OCI-LY3 (cell line): ENCODE data around the gene FAM117A.
"Not testable (repeated sequence)": the region's sequence is repeated elsewhere in the genome, so short reads cannot be mapped to it uniquely, and the experiment has no call there.

ENCODE experiments used
- H2AFZ ChIP-seq: fragments of 200-600, 300-600 bp; shearing (Covaris generic); 2 replicates; pipeline ENCODE4 v1.6.0; 2014; ENCODE audit warnings: antibody characterized with exemption, low read depth, low read length
- H3K27ac ChIP-seq: fragments of 200-600, 300-600 bp; sonication (generic); 2 replicates; pipeline ENCODE4 v1.5.1; 2014; ENCODE audit warnings: mild to moderate bottlenecking, low read length, moderate library complexity, mixed read lengths
- H3K27me3 ChIP-seq: fragments of 200-600, 300-600 bp; sonication (generic); 2 replicates; pipeline ENCODE4 v1.6.1; 2014; ENCODE audit warnings: low read depth, low read length, mixed read lengths
- H3K36me3 ChIP-seq: fragments of 200-600, 300-600 bp; sonication (generic); replicated peaks from 2 replicates; pipeline ENCODE3; 2014; ENCODE audit warnings: low read depth, low read length, mixed read lengths
- H3K4me1 ChIP-seq: fragments of 300-600, 200-600 bp; sonication (generic); 2 replicates; pipeline ENCODE4 v1.6.1; 2014; ENCODE audit warnings: low read length, mixed read lengths
- H3K4me2 ChIP-seq: fragments of 200-600, 300-600 bp; sonication (generic); 2 replicates; pipeline ENCODE4 v1.6.1; 2014; ENCODE audit warnings: low read length, mixed read lengths
- H3K4me3 ChIP-seq: fragments of 300-600, 200-600 bp; sonication (generic); 2 replicates; pipeline ENCODE4 v1.5.1; 2014; ENCODE audit warnings: antibody characterized with exemption, mild to moderate bottlenecking, low read length, moderate library complexity
- H3K79me2 ChIP-seq: fragments of 300-600, 200-600 bp; shearing (Covaris generic); 2 replicates; pipeline ENCODE4 v1.6.1; 2014; ENCODE audit warnings: mild to moderate bottlenecking, low read length, mixed read lengths
- H3K9ac ChIP-seq: fragments of 300-600, 200-600 bp; shearing (Covaris generic); 2 replicates; pipeline ENCODE4 v1.6.0; 2014; ENCODE audit warnings: mild to moderate bottlenecking, low read length, moderate library complexity
- H3K9me3 ChIP-seq: fragments of 200-600, 300-600 bp; shearing (Covaris generic); 2 replicates; pipeline ENCODE4 v1.6.1; 2014; ENCODE audit warnings: low read length, mixed read lengths; ENCODE audit not compliant: insufficient read depth
- H4K20me1 ChIP-seq: fragments of 200-600, 300-600 bp; sonication (generic); 2 replicates; pipeline ENCODE4 v1.6.1; 2016; ENCODE audit warnings: low read length, mixed read lengths; ENCODE audit not compliant: insufficient read depth
- CTCF ChIP-seq: fragments of 200-600, 300-600 bp; sonication (generic); IDR thresholded peaks from 2 replicates; pipeline ENCODE4 v1.5.1; 2014; ENCODE audit warnings: antibody characterized with exemption, low read length, low read depth
- EZH2phosphoT487 ChIP-seq: fragments of 200-600 bp; shearing (Covaris generic); IDR thresholded peaks from 2 replicates; pipeline ENCODE4 v1.6.1; 2018; ENCODE audit warnings: antibody characterized with exemption, mixed run types, low read depth

Gene FAM117A

GRCh38 chr17:49727380-49727779 lies 36.6 kb downstream of the FAM117A start:
- Histone ChIP-seq H3K9ac (no peak overlapping the region), H3K4me2 (no peak overlapping the region), H2AFZ (no peak overlapping the region), H3K4me3 (no peak overlapping the region), H3K27me3 (no peaks in the 10 kb centered on the region), H3K36me3 (peaks cover 7% of the 10 kb centered on the region), H3K27ac (no peak overlapping the region), H3K4me1 (peaks cover 7% of the 10 kb centered on the region), H3K9me3 (no peaks in the 10 kb centered on the region), H3K79me2 (no peaks in the 10 kb centered on the region), H4K20me1 (0 out of 2 replicates have a peak, but pooled peaks cover 4% of the 10 kb centered on the region)
- TF ChIP-seq EZH2phosphoT487 (no peak), CTCF (no peak)

GRCh38 chr17:49725452-49726130 lies 38.3 kb downstream of the FAM117A start:
- no peaks in the 10 kb centered on the region for H3K79me2 ChIP-seq
- no peaks in the 10 kb centered on the region for H3K27me3 ChIP-seq
- 0 out of 2 replicates have a peak, but pooled peaks cover 4% of the 10 kb centered on the region for H4K20me1 ChIP-seq
- TF ChIP-seq CTCF: no peak
- TF ChIP-seq EZH2phosphoT487: no peak
- H2AFZ ChIP-seq: no peak overlapping the region
- peaks cover 7% of the 10 kb centered on the region for H3K36me3 ChIP-seq
- H3K27ac ChIP-seq: no peak overlapping the region
- no peak overlapping the region for H3K9ac ChIP-seq
- no peaks in the 10 kb centered on the region for H3K9me3 ChIP-seq
- H3K4me3 ChIP-seq: no peak overlapping the region
- H3K4me1 ChIP-seq: no peaks in the 10 kb centered on the region
- no peak overlapping the region for H3K4me2 ChIP-seq

- H3K4me3 ChIP-seq, H3K9ac ChIP-seq, H3K79me2 ChIP-seq, H3K9me3 ChIP-seq, H4K20me1 ChIP-seq, H3K36me3 ChIP-seq, H2AFZ ChIP-seq, H3K27ac ChIP-seq, H3K4me2 ChIP-seq, H3K4me1 ChIP-seq, H3K27me3 ChIP-seq: not testable (repeated sequence)
These were observed 39.4 kb downstream of the FAM117A start for GRCh38 chr17:49724552-49724951.

GRCh38 chr17:49723423-49723822 lies 40.5 kb downstream of the FAM117A start:
- H3K4me3 ChIP-seq: no peak overlapping the region
- no peaks in the 10 kb centered on the region for H3K27me3 ChIP-seq
- 0 out of 2 replicates have a peak, but pooled peaks cover under 1% of the 10 kb centered on the region for H4K20me1 ChIP-seq
- H3K36me3 ChIP-seq: peaks cover 7% of the 10 kb centered on the region
- no peak overlapping the region for H3K9ac ChIP-seq
- H3K4me2 ChIP-seq: no peak overlapping the region
- no peaks in the 10 kb centered on the region for H3K79me2 ChIP-seq
- no peak overlapping the region for H2AFZ ChIP-seq
- H3K27ac ChIP-seq: no peak overlapping the region
- no peaks in the 10 kb centered on the region for H3K9me3 ChIP-seq
- no peaks in the 10 kb centered on the region for H3K4me1 ChIP-seq
- no peak for TF ChIP-seq EZH2phosphoT487
- no peak for TF ChIP-seq CTCF
